ENCODE results near the gene QRFP.
"Not testable (repeated sequence)": the region's sequence is repeated elsewhere in the genome, so short reads cannot be mapped to it uniquely, and the experiment has no call there.

- TF ChIP-seq CTCF (tag by site-specific recombination; IDR thresholded peaks at IDR 0.05); ZNF776 (tag by site-specific recombination; IDR thresholded peaks at IDR 0.05; ENCODE audit: borderline replicate concordance); ZFP41 (tag by site-specific recombination; IDR thresholded peaks at IDR 0.05; ENCODE audit: borderline replicate concordance); ZNF146 (tag by site-specific recombination; IDR thresholded peaks at IDR 0.05); ZNF24 (tag by site-specific recombination; IDR thresholded peaks at IDR 0.05); ZBTB7A (tag by site-specific recombination; IDR thresholded peaks at IDR 0.05; ENCODE audit: low read depth); PRDM10 (tag by site-specific recombination; IDR thresholded peaks at IDR 0.05); REST (tag by site-specific recombination; IDR thresholded peaks at IDR 0.05); ZBTB26 (tag by site-specific recombination; optimal IDR thresholded peaks at IDR 0.05): not testable (repeated sequence)
- TF ChIP-seq, protein P1, sequence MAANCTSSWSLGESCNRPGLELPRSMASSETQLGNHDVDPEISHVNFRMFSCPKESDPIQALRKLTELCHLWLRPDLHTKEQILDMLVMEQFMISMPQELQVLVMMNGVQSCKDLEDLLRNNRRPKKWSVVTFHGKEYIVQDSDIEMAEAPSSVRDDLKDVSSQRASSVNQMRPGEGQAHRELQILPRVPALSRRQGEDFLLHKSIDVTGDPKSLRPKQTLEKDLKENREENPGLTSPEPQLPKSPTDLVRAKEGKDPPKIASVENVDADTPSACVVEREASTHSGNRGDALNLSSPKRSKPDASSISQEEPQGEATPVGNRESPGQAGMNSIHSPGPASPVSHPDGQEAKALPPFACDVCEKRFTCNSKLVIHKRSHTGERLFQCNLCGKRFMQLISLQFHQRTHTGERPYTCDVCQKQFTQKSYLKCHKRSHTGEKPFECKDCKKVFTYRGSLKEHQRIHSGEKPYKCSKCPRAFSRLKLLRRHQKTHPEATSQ (tag by site-specific recombination; IDR thresholded peaks at IDR 0.05): not testable (repeated sequence)
- TF ChIP-seq, protein P2, sequence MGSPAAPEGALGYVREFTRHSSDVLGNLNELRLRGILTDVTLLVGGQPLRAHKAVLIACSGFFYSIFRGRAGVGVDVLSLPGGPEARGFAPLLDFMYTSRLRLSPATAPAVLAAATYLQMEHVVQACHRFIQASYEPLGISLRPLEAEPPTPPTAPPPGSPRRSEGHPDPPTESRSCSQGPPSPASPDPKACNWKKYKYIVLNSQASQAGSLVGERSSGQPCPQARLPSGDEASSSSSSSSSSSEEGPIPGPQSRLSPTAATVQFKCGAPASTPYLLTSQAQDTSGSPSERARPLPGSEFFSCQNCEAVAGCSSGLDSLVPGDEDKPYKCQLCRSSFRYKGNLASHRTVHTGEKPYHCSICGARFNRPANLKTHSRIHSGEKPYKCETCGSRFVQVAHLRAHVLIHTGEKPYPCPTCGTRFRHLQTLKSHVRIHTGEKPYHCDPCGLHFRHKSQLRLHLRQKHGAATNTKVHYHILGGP (tag by site-specific recombination; IDR thresholded peaks at IDR 0.05): not testable (repeated sequence)
- TF ChIP-seq, protein P3, sequence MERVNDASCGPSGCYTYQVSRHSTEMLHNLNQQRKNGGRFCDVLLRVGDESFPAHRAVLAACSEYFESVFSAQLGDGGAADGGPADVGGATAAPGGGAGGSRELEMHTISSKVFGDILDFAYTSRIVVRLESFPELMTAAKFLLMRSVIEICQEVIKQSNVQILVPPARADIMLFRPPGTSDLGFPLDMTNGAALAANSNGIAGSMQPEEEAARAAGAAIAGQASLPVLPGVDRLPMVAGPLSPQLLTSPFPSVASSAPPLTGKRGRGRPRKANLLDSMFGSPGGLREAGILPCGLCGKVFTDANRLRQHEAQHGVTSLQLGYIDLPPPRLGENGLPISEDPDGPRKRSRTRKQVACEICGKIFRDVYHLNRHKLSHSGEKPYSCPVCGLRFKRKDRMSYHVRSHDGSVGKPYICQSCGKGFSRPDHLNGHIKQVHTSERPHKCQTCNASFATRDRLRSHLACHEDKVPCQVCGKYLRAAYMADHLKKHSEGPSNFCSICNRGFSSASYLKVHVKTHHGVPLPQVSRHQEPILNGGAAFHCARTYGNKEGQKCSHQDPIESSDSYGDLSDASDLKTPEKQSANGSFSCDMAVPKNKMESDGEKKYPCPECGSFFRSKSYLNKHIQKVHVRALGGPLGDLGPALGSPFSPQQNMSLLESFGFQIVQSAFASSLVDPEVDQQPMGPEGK (tag by site-specific recombination; IDR thresholded peaks at IDR 0.05): not testable (repeated sequence)
Observed at GRCh38 chr9:130910670-130911069, 14.1 kb upstream of the QRFP start.

All from HEK293 (cell line).